ENCODE results near the gene TRPV6.
A peak's percentile ranks its signal among the peaks of the same experiment; 100 is the strongest.

The TRPV6 gene

DNA sequence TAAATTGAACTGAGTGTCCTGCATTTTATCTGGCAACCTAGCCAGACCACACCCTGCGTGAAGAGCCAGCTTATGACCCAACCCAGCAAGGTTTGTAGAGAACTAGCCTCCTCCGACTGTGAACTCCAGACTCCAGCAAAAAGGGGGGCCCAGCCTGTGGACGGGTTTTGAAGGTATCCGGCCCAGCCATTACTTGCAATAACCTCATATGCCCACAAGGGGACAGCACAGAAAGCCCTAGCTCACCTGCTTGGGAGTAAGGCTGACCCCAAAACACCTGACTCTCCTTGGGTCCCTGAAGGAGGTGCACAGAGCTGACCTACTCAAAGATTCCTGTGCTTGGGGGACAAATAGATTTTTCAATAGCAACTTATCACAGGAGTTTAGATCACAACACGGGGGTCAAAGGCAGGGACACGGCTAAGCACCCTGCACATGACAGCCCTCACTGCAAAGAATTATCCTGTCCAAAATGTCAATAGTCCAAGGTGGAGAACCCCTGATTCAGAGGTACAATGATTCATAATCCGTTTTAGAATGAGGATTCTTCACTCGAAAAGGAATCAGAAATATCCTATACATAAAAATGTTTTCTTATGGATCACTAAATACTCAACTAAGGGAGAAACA, 4.6 kb downstream of the TRPV6 start:
- Histone ChIP-seq H3K4me1 (ENCODE audit: control insufficient read depth in 2 of 2, insufficient read depth in 1 of 2, low read depth in 1 of 2, low read length in 2 of 2) (peaks cover 0 to 2% of the 10 kb centered on the region in 2 donors), H3K27me3 (ENCODE audit: control insufficient read depth in 3 of 3, insufficient read depth in 3 of 3, low read depth in 1 of 3, low read length in 3 of 3) (peaks cover 0 to 8% (median 0%) of the 10 kb centered on the region in 3 experiments), H2BK12ac (ENCODE audit: low read length) (no peak overlapping the region), H4K8ac (ENCODE audit: low read depth, low read length) (no peak overlapping the region), H2BK15ac (ENCODE audit: low read length) (no peak overlapping the region), H3K79me1 (ENCODE audit: low read depth, low read length) (no peaks in the 10 kb centered on the region), H3K4me3 (ENCODE audit: low read length in 2 of 2) (no peak overlapping the region), H3K36me3 (replicated peaks in 1 of 2; ENCODE audit: control insufficient read depth in 2 of 2, insufficient read depth in 2 of 2, low read length in 2 of 2) (no peaks in the 10 kb centered on the region), H3K14ac (ENCODE audit: low read length) (no peak overlapping the region), H2BK120ac (ENCODE audit: low read depth, low read length) (no peak overlapping the region), H3K9me3 (replicated peaks in 1 of 2; ENCODE audit: control insufficient read depth in 2 of 2, insufficient read depth in 1 of 2, low read depth in 1 of 2, low read length in 2 of 2) (no peaks in the 10 kb centered on the region), H3K18ac (ENCODE audit: low read length) (no peak overlapping the region), H2BK5ac (ENCODE audit: low read length) (no peak overlapping the region), H3K23ac (ENCODE audit: low read depth, low read length, poor library complexity) (no peak overlapping the region), H3K9ac (ENCODE audit: low read depth, low read length, poor library complexity) (no peak overlapping the region), H2AFZ (ENCODE audit: low read length) (no peak overlapping the region), H4K91ac (ENCODE audit: low read depth, low read length, poor library complexity) (no peak overlapping the region), H2AK5ac (ENCODE audit: low read depth, low read length) (no peak overlapping the region), H3K4ac (ENCODE audit: low read length) (no peak overlapping the region), H3K4me2 (ENCODE audit: insufficient read depth, low read length, poor library complexity, severe bottlenecking) (no peak overlapping the region), H3K27ac (replicated peaks; ENCODE audit: low read length) (no peak overlapping the region)
- no CpG with 5 or more reads among the region's 8 CpGs for WGBS, 2 donors (ENCODE audit: extremely low coverage in 2 of 2, insufficient read length in 2 of 2, insufficient replicate concordance in 1 of 2)
- peak; percentile 38 for DNase-seq (ENCODE audit: low spot score)

GRCh38 chr7:142879060-142879459, 6.5 kb downstream of the TRPV6 start:
- no peak overlapping the region for H2BK12ac ChIP-seq (ENCODE audit: low read length)
- H3K27ac ChIP-seq (replicated peaks; ENCODE audit: low read length), result no peak overlapping the region
- no peak overlapping the region for H4K8ac ChIP-seq (ENCODE audit: low read depth, low read length)
- H3K9me3 ChIP-seq (replicated peaks in 1 of 2; ENCODE audit: control insufficient read depth in 2 of 2, insufficient read depth in 1 of 2, low read depth in 1 of 2, low read length in 2 of 2), result peaks cover 0 to 5% of the 10 kb centered on the region in 2 donors
- H2BK120ac ChIP-seq (ENCODE audit: low read depth, low read length), result no peak overlapping the region
- no peak overlapping the region for H4K91ac ChIP-seq (ENCODE audit: low read depth, low read length, poor library complexity)
- no peak overlapping the region for H3K9ac ChIP-seq (ENCODE audit: low read depth, low read length, poor library complexity)
- no peak overlapping the region for H2BK5ac ChIP-seq (ENCODE audit: low read length)
- WGBS, 2 donors (ENCODE audit: extremely low coverage in 2 of 2, insufficient read length in 2 of 2, insufficient replicate concordance in 1 of 2), result no CpG with 5 or more reads among the region's 5 CpGs
- H3K4me1 ChIP-seq (ENCODE audit: control insufficient read depth in 2 of 2, insufficient read depth in 1 of 2, low read depth in 1 of 2, low read length in 2 of 2), result no peaks in the 10 kb centered on the region
- peaks cover 0 to 8% (median 0%) of the 10 kb centered on the region in 3 experiments for H3K27me3 ChIP-seq (ENCODE audit: control insufficient read depth in 3 of 3, insufficient read depth in 3 of 3, low read depth in 1 of 3, low read length in 3 of 3)
- no peak overlapping the region for H3K23ac ChIP-seq (ENCODE audit: low read depth, low read length, poor library complexity)
- H2AK5ac ChIP-seq (ENCODE audit: low read depth, low read length), result no peak overlapping the region
- H2AFZ ChIP-seq (ENCODE audit: low read length), result no peak overlapping the region
- H3K4me2 ChIP-seq (ENCODE audit: insufficient read depth, low read length, poor library complexity, severe bottlenecking), result no peak overlapping the region
- H3K4ac ChIP-seq (ENCODE audit: low read length), result no peak overlapping the region
- H3K36me3 ChIP-seq (replicated peaks in 1 of 2; ENCODE audit: control insufficient read depth in 2 of 2, insufficient read depth in 2 of 2, low read length in 2 of 2), result no peaks in the 10 kb centered on the region
- H3K14ac ChIP-seq (ENCODE audit: low read length), result no peak overlapping the region
- no peak overlapping the region for H3K4me3 ChIP-seq (ENCODE audit: low read length in 2 of 2)
- no peak overlapping the region for H3K18ac ChIP-seq (ENCODE audit: low read length)
- DNase-seq (ENCODE audit: low spot score), result no peak
- no peaks in the 10 kb centered on the region for H3K79me1 ChIP-seq (ENCODE audit: low read depth, low read length)
- H2BK15ac ChIP-seq (ENCODE audit: low read length), result no peak overlapping the region

DNA sequence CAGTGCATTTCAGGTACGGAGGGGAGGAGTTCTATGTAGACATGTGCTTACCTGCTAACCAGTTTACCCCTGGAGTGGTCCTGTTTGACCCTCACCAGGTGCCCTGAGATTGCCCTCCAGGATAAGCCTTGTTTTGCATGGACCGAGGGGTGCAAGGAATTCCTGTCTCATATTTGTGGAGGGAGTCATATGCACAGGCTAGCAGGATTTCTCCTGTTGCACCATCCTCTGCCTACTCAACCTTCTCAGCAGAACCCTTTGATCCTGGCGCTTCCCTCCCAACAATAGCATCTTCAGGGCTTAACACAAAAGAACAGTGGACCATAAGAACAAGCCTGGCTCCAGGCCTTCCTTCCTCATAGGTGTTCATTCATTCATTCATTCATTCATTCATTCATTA, 7.2 kb downstream of the TRPV6 start:
- Histone ChIP-seq H3K4me3 (ENCODE audit: low read length in 2 of 2) (no peak overlapping the region), H3K4me1 (ENCODE audit: control insufficient read depth in 2 of 2, insufficient read depth in 1 of 2, low read depth in 1 of 2, low read length in 2 of 2) (peaks cover 0 to 1% of the 10 kb centered on the region in 2 donors), H3K4ac (ENCODE audit: low read length) (no peak overlapping the region), H3K14ac (ENCODE audit: low read length) (no peak overlapping the region), H3K18ac (ENCODE audit: low read length) (no peak overlapping the region), H4K8ac (ENCODE audit: low read depth, low read length) (no peak overlapping the region), H3K36me3 (replicated peaks in 1 of 2; ENCODE audit: control insufficient read depth in 2 of 2, insufficient read depth in 2 of 2, low read length in 2 of 2) (no peaks in the 10 kb centered on the region), H2BK15ac (ENCODE audit: low read length) (no peak overlapping the region), H2AFZ (ENCODE audit: low read length) (no peak overlapping the region), H3K4me2 (ENCODE audit: insufficient read depth, low read length, poor library complexity, severe bottlenecking) (no peak overlapping the region), H2BK5ac (ENCODE audit: low read length) (no peak overlapping the region), H3K27me3 (ENCODE audit: control insufficient read depth in 3 of 3, insufficient read depth in 3 of 3, low read depth in 1 of 3, low read length in 3 of 3) (peaks cover 0 to 8% (median 0%) of the 10 kb centered on the region in 3 experiments), H3K79me1 (ENCODE audit: low read depth, low read length) (no peaks in the 10 kb centered on the region), H2BK120ac (ENCODE audit: low read depth, low read length) (no peak overlapping the region), H2AK5ac (ENCODE audit: low read depth, low read length) (no peak overlapping the region), H4K91ac (ENCODE audit: low read depth, low read length, poor library complexity) (no peak overlapping the region), H3K27ac (replicated peaks; ENCODE audit: low read length) (no peak overlapping the region), H2BK12ac (ENCODE audit: low read length) (no peak overlapping the region), H3K23ac (ENCODE audit: low read depth, low read length, poor library complexity) (no peak overlapping the region), H3K9ac (ENCODE audit: low read depth, low read length, poor library complexity) (no peak overlapping the region), H3K9me3 (replicated peaks in 1 of 2; ENCODE audit: control insufficient read depth in 2 of 2, insufficient read depth in 1 of 2, low read depth in 1 of 2, low read length in 2 of 2) (peaks cover 0 to 7% of the 10 kb centered on the region in 2 donors)
- WGBS, 2 donors (ENCODE audit: extremely low coverage in 2 of 2, insufficient read length in 2 of 2, insufficient replicate concordance in 1 of 2), result no CpG with 5 or more reads among the region's 3 CpGs
- DNase-seq (ENCODE audit: low spot score), result no peak

GRCh38 chr7:142876991-142877910, 8.3 kb downstream of the TRPV6 start:
- no CpG with 5 or more reads among the region's 18 CpGs for WGBS, 2 donors (ENCODE audit: extremely low coverage in 2 of 2, insufficient read length in 2 of 2, insufficient replicate concordance in 1 of 2)
- Histone ChIP-seq H2BK12ac (ENCODE audit: low read length) (no peak overlapping the region), H2AK5ac (ENCODE audit: low read depth, low read length) (peak overlapping the region; percentile 38), H2BK5ac (ENCODE audit: low read length) (peak overlapping the region; percentile 58), H3K14ac (ENCODE audit: low read length) (no peak overlapping the region), H3K4me3 (ENCODE audit: low read length in 2 of 2) (no peak overlapping the region), H3K27me3 (ENCODE audit: control insufficient read depth in 3 of 3, insufficient read depth in 3 of 3, low read depth in 1 of 3, low read length in 3 of 3) (peaks cover 0 to 8% (median 0%) of the 10 kb centered on the region in 3 experiments), H3K9me3 (replicated peaks in 1 of 2; ENCODE audit: control insufficient read depth in 2 of 2, insufficient read depth in 1 of 2, low read depth in 1 of 2, low read length in 2 of 2) (peaks cover 0 to 9% of the 10 kb centered on the region in 2 donors), H3K18ac (ENCODE audit: low read length) (peak overlapping the region; percentile 35), H3K9ac (ENCODE audit: low read depth, low read length, poor library complexity) (no peak overlapping the region), H3K23ac (ENCODE audit: low read depth, low read length, poor library complexity) (peak overlapping the region; percentile 10), H3K4ac (ENCODE audit: low read length) (no peak overlapping the region), H3K4me1 (ENCODE audit: control insufficient read depth in 2 of 2, insufficient read depth in 1 of 2, low read depth in 1 of 2, low read length in 2 of 2) (peaks cover 0 to 1% of the 10 kb centered on the region in 2 donors), H3K4me2 (ENCODE audit: insufficient read depth, low read length, poor library complexity, severe bottlenecking) (no peak overlapping the region), H4K91ac (ENCODE audit: low read depth, low read length, poor library complexity) (no peak overlapping the region), H2BK15ac (ENCODE audit: low read length) (no peak overlapping the region), H3K27ac (replicated peaks; ENCODE audit: low read length) (no peak overlapping the region), H3K79me1 (ENCODE audit: low read depth, low read length) (no peaks in the 10 kb centered on the region), H2BK120ac (ENCODE audit: low read depth, low read length) (no peak overlapping the region), H2AFZ (ENCODE audit: low read length) (no peak overlapping the region), H4K8ac (ENCODE audit: low read depth, low read length) (no peak overlapping the region), H3K36me3 (replicated peaks in 1 of 2; ENCODE audit: control insufficient read depth in 2 of 2, insufficient read depth in 2 of 2, low read length in 2 of 2) (no peaks in the 10 kb centered on the region)
- DNase-seq (ENCODE audit: low spot score), result no peak
